HepG2 (cell line): ENCODE measurements around the gene PPM1M. TPM values are rescaled to one million over a fixed set of nuclear protein-coding genes. Genes with fewer than 3 reads are reported as not detected.

Experiments
- ATF7-NPFF ChIP-seq: sonication (generic); formaldehyde crosslinking; IDR thresholded peaks from 2 replicates; pipeline ENCODE4 v1.8.1; 2023; ENCODE audit warnings: mild to moderate bottlenecking, low read depth, missing genetic modification reagents, moderate library complexity
- CTCF ChIP-seq: sonication (generic); formaldehyde crosslinking; IDR thresholded peaks from 2 replicates; pipeline ENCODE4 v1.5.0; 2020; ENCODE audit warnings: mild to moderate bottlenecking, missing genetic modification reagents, moderate library complexity
- HOXD1 ChIP-seq: sonication (generic); formaldehyde crosslinking; IDR thresholded peaks from 2 replicates; pipeline ENCODE4 v1.5.0; 2020; ENCODE audit warnings: missing genetic modification reagents
- KIAA2018 ChIP-seq: sonication (generic); formaldehyde crosslinking; IDR thresholded peaks from 2 replicates; pipeline ENCODE4 v1.5.0; 2020; ENCODE audit warnings: mild to moderate bottlenecking, missing genetic modification reagents, borderline replicate concordance
- LCORL ChIP-seq, 2 experiments: fragments of 450-650 bp in 1 of 2; sonication (generic) in 1 of 2; formaldehyde crosslinking in 1 of 2; IDR thresholded peaks; 2 replicates each; pipeline versions ENCODE4 v1.5.0 to v1.6.1; 2017 to 2020; ENCODE audit warnings: antibody characterized with exemption in 1 of 2, missing genetic modification reagents in 1 of 2
- MEF2D ChIP-seq: sonication (generic); formaldehyde crosslinking; IDR thresholded peaks from 2 replicates; pipeline ENCODE4 v1.5.1; 2020; ENCODE audit warnings: mild to moderate bottlenecking, missing genetic modification reagents
- NFKB2 ChIP-seq: sonication (generic); formaldehyde crosslinking; IDR thresholded peaks from 2 replicates; pipeline ENCODE4 v1.4.0; 2020; ENCODE audit warnings: missing genetic modification reagents, borderline replicate concordance
- SNAI1 ChIP-seq: sonication (generic); formaldehyde crosslinking; IDR thresholded peaks from 2 replicates; pipeline ENCODE4 v1.5.0; 2020; ENCODE audit warnings: mild to moderate bottlenecking, missing genetic modification reagents, borderline replicate concordance
- ZBTB8A ChIP-seq: sonication (generic); formaldehyde crosslinking; IDR thresholded peaks from 2 replicates; pipeline ENCODE4 v1.4.0; 2020; ENCODE audit warnings: mild to moderate bottlenecking, low read depth, missing genetic modification reagents, borderline replicate concordance
- ZHX1 ChIP-seq: sonication (generic); formaldehyde crosslinking; IDR thresholded peaks from 2 replicates; pipeline ENCODE4 v1.8.1; 2022; ENCODE audit warnings: low read depth, mild to moderate bottlenecking, missing genetic modification reagents
- ZNF670 ChIP-seq: sonication (generic); formaldehyde crosslinking; IDR thresholded peaks from 2 replicates; pipeline ENCODE4 v1.8.0; 2022; ENCODE audit warnings: mild to moderate bottlenecking, missing genetic modification reagents, borderline replicate concordance
- ZNF816 ChIP-seq: sonication (generic); formaldehyde crosslinking; IDR thresholded peaks from 2 replicates; pipeline ENCODE4 v1.8.0; 2022; ENCODE audit warnings: missing genetic modification reagents, mild to moderate bottlenecking, borderline replicate concordance
- polyA plus RNA-seq, 8 experiments: library from polyadenylated mRNA; depleted of rRNA in 3 of 8; stranded (reverse) in 7 of 8; unstranded in 1 of 8; fragments of >200 nt; fragmentation: Illumina TruSeq in 4 of 8; extraction: Trizol in 4 of 8; gene quantifications; 2 replicates each; pipeline versions ENCODE4 v1.2.1 to v1.2.3, GENCODE V29; 2011 to 2016; ENCODE audit warnings: low read depth in 4 of 8, missing spikeins in 1 of 8, mixed read lengths in 1 of 8; ENCODE audit not compliant: insufficient read depth in 1 of 8
- total RNA-seq, 5 experiments: library from RNA; depleted of rRNA; stranded (reverse); fragments of >200 nt; fragmentation: Illumina TruSeq; extraction: Trizol; gene quantifications; 2 replicates each; pipeline ENCODE4 v1.2.3, GENCODE V29; 2016; ENCODE audit warnings: low read depth in 1 of 5

PPM1M gene
- total and polyA plus RNA-seq, 2 of the 13 experiments (the other 11 are each of a cell fraction or from before 2014, with no cell fraction given): 2.5 to 5.9 TPM

- TF ChIP-seq SNAI1 (CRISPR knock-in tag) (peak; percentile 62; the same call in 1 of the 2 replicates), ZBTB8A (CRISPR knock-in tag) (peak; percentile 81; the same call in 1 of the 2 replicates), HOXD1 (CRISPR knock-in tag) (peak; percentile 27; the same call in 1 of the 2 replicates), ZNF816 (CRISPR knock-in tag) (peak; percentile 17; the same call in 1 of the 2 replicates), NFKB2 (CRISPR knock-in tag) (peak; percentile 43; the same call in 1 of the 2 replicates), CTCF (CRISPR knock-in tag) (peak; percentile 16; the same call in 1 of the 2 replicates), ZNF670 (peak; percentile 82), ZHX1 (no peak), ATF7-NPFF (CRISPR knock-in tag) (peak; percentile 26; the same call in 1 of the 2 replicates), MEF2D (CRISPR knock-in tag) (peak; percentile 59), KIAA2018 (CRISPR knock-in tag) (0 out of 2 replicates have a peak, but pooled peaks have one; percentile 7), LCORL (IDR thresholded peaks at IDR 0.05) (no peak), LCORL (CRISPR knock-in tag; IDR thresholded peaks at IDR 0.05) (peak; percentile 85)
These were observed 44.4 kb downstream of the PPM1M start (continued) for GRCh38 chr3:52289747-52290595.
